ENCODE measurements around the gene LTBP1. TPM values are rescaled to one million over a fixed set of nuclear protein-coding genes. Genes with fewer than 3 reads are reported as not detected.

Gene LTBP1
- polyA plus RNA-seq, 2 of the 4 experiments (the other 2 are of a cell fraction) = 23.8 to 30.4 TPM

DNA sequence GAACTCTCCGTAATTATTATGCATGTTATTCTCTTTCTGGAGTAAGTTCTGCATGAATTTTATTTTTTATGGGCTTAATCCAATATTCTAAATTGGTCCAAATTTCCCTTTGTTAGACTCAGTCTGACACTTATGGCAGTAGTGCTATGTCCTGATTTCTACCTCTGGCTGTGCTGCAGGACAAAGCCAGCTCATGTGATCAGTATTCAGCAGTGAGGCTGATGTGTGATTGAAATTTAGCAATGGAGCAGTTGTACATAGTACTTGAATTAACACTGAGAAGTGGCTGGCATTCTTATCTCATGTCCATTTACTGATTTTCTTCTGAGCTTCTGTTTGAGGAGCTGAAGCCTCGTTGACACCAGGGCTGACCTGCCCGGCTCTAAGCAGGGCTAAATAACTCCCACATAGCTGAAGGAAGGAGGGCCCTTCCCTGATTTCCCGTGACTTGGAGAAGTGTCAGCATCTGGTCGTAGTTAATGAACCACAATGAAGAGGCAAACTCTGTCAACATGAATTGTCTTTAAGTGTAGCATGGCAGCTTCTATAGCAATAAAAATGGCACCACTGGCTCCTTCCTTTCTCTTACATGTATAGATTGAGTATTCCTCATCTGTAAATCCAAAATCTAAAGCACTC is 370.7 kb downstream of the LTBP1 start (continued):
- TF ChIP-seq FOSL2 (IDR thresholded peaks at IDR 0.05) (no peak), FOSL2 (CRISPR knock-in tag; IDR thresholded peaks at IDR 0.05) (no peak), GATA3 (IDR thresholded peaks at IDR 0.05; ENCODE audit: borderline replicate concordance) (no peak), PBX3 (IDR thresholded peaks at IDR 0.05) (no peak)
- TF ChIP-seq, protein P1, sequence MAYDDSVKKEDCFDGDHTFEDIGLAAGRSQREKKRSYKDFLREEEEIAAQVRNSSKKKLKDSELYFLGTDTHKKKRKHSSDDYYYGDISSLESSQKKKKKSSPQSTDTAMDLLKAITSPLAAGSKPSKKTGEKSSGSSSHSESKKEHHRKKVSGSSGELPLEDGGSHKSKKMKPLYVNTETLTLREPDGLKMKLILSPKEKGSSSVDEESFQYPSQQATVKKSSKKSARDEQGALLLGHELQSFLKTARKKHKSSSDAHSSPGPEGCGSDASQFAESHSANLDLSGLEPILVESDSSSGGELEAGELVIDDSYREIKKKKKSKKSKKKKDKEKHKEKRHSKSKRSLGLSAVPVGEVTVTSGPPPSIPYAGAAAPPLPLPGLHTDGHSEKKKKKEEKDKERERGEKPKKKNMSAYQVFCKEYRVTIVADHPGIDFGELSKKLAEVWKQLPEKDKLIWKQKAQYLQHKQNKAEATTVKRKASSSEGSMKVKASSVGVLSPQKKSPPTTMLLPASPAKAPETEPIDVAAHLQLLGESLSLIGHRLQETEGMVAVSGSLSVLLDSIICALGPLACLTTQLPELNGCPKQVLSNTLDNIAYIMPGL (CRISPR knock-in tag; IDR thresholded peaks at IDR 0.05; ENCODE audit: borderline replicate concordance) = no peak

GRCh38 chr2:33318456-33318855 is 371.7 kb downstream of the LTBP1 start:
- Histone ChIP-seq H3K4me1 (peaks cover 13% of the 10 kb centered on the region; the same call in 2 of the 3 replicates), H3K4me2 (no peak overlapping the region), H3K27ac (no peak overlapping the region), H3K4me3 (no peak overlapping the region), H3K9me3 (no peaks in the 10 kb centered on the region)
- FAIRE-seq = no peak
- CTCF ChIA-PET = interaction anchor here (1.2 to 1.6 kb wide), 2 partner anchors 12 to 54 kb away, joined by 3 to 4 read pairs; no protein-coding TSS in a partner anchor
- no peak for ATAC-seq
- DNase-seq (ENCODE audit: low read depth in 1 of 2, low spot score in 1 of 2) = no peak
- no peak for TF ChIP-seq FOSL2 (IDR thresholded peaks at IDR 0.05)
- TF ChIP-seq FOSL2 (CRISPR knock-in tag; IDR thresholded peaks at IDR 0.05) = no peak
- TF ChIP-seq TP53 (CRISPR knock-in tag; IDR thresholded peaks at IDR 0.05) = no peak
- TF ChIP-seq HOXB13 (CRISPR knock-in tag; IDR thresholded peaks at IDR 0.05; ENCODE audit: low read depth) = no peak
- 57% methylated on average over 3 of the region's 3 CpGs for WGBS (ENCODE audit: missing lambda C conversion rate)
- POLR2A ChIA-PET = no interaction called here

DNA sequence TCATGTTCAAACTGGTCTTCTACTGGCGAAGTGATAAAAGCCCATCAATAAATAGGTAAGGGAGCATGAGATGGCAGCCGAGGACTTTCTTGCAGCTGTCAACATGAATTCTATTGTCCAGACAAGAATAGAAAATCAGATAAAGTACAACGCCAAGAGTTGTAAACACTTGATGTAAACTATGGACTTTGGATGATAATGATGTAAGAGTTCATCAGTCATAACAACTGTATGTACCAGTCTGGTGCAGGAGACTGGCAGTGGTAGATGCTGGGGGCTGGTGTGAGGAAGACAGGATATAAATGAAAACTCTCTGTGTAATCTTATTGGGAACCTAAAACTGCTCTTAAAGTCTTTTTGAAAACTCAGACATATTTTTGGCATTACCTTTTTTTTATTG is 373.8 kb downstream of the LTBP1 start:
- FAIRE-seq (no peak), ATAC-seq (peak in 1 of 2 experiments; percentile 43; a peak in 2 of 6 replicates), DNase-seq (ENCODE audit: low read depth in 1 of 2, low spot score in 1 of 2) (no peak)
- 59% methylated on average over 3 of the region's 3 CpGs for WGBS (ENCODE audit: missing lambda C conversion rate)
- Histone ChIP-seq H3K4me1 (peaks cover 13% of the 10 kb centered on the region; the same call in 2 of the 3 replicates), H3K9me3 (no peaks in the 10 kb centered on the region), H3K27ac (no peak overlapping the region; a peak in 1 of 6 replicates), H3K4me2 (no peak overlapping the region), H3K4me3 (no peak overlapping the region)
- POLR2A ChIA-PET = no interaction called here
- TF ChIP-seq CHD2 (IDR thresholded peaks at IDR 0.05; ENCODE audit: low read length, partially characterized antibody) (no peak), HOXB13 (CRISPR knock-in tag; IDR thresholded peaks at IDR 0.05; ENCODE audit: low read depth) (no peak), JUNB (IDR thresholded peaks at IDR 0.05) (no peak), GATA3 (IDR thresholded peaks at IDR 0.05; ENCODE audit: borderline replicate concordance) (no peak), MYC (IDR thresholded peaks at IDR 0.05; ENCODE audit: borderline replicate concordance, low read length) (no peak), ESRRA (IDR thresholded peaks at IDR 0.05; ENCODE audit: borderline replicate concordance, low read length) (no peak), KDM5A (IDR thresholded peaks at IDR 0.05) (no peak), ATOH8 (CRISPR knock-in tag; IDR thresholded peaks at IDR 0.05; ENCODE audit: low read depth) (no peak)
- TF ChIP-seq, protein P1 (CRISPR knock-in tag; IDR thresholded peaks at IDR 0.05; ENCODE audit: borderline replicate concordance) = no peak
- CTCF ChIA-PET = interaction anchor here (0.6 kb wide), 1 partner anchor 416 kb away, joined by 3 read pairs; no protein-coding TSS in a partner anchor
